ENCODE results near the gene ZNF322.

Gene ZNF322

GRCh38 chr6:26623339-26623859, 36.1 kb downstream of the ZNF322 start:
- H3K36me3 ChIP-seq (ENCODE audit: control insufficient read depth in 2 of 2, insufficient read depth in 2 of 2, low read length in 2 of 2): no peaks in the 10 kb centered on the region
- no peak overlapping the region for H3K27ac ChIP-seq (ENCODE audit: low read depth in 2 of 2, low read length in 2 of 2)
- H3K4me3 ChIP-seq (ENCODE audit: low read length in 2 of 2): no peak overlapping the region
- H3K9ac ChIP-seq (ENCODE audit: low read depth in 1 of 2, low read length in 2 of 2): no peak overlapping the region
- no peaks in the 10 kb centered on the region for H3K9me3 ChIP-seq (ENCODE audit: control insufficient read depth in 2 of 2, low read length in 2 of 2)
- H3K4me1 ChIP-seq (ENCODE audit: control insufficient read depth in 2 of 2, insufficient read depth in 2 of 2, low read length in 2 of 2): no peaks in the 10 kb centered on the region
- peaks cover 0 to 3% of the 10 kb centered on the region in 2 donors for H3K27me3 ChIP-seq (ENCODE audit: control insufficient read depth in 2 of 2, insufficient read depth in 2 of 2, low read length in 2 of 2)

DNA sequence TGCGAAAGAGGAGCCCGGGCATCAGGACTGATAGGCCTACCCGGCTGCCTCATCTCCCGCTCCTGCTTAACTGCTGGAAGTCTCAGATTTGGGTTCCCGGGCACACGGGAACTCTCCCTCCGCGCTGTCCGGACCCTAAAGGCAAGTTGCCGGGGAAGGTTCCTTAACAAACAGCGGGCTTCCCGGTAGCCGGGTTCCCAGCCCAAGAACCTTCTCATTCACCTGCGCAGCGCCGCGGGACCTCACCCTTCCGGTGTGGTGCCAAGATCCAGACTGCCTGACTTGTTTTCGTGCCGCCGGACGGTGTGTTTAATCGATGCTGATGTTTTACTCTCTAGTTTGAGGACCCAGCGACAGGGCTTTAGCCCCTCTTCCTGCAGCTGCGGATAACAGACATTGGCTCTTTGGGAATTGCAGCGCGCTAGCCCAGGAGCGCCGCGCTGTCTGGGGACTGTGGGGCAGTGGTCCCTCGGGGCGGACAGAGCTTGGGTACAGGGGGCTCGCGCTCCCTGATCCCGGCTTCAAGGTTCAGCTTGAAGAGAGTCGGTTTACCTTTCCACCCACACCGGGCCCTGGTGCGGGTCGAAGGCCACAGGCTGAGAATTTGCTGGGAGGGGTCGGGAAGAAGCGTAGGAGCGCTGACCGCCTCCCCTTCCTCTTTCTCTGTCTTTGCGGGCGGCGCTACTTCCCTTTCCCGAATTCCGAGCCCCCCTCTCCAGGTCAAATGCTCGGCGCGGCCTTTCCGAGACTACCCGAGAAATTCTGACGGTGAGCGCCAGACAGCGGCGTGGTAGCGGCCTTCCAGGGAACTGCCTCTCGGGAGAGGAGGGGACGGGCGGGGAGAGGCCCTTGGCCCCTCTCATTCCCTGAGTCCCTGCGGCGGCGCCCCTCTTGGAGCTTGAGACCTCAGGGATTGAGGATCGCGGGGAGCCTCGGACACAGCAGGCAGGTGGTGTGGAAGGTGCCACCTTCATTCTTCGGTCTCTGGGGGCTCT, 45.6 kb downstream of the ZNF322 start:
- no peak overlapping the region for H3K9ac ChIP-seq (ENCODE audit: low read depth in 1 of 2, low read length in 2 of 2)
- H3K4me3 ChIP-seq (ENCODE audit: low read length in 2 of 2): peak overlapping the region; percentile 41 to 48
- H3K9me3 ChIP-seq (ENCODE audit: control insufficient read depth in 2 of 2, low read length in 2 of 2): peaks cover 0 to 3% of the 10 kb centered on the region in 2 donors
- no peak overlapping the region for H3K27ac ChIP-seq (ENCODE audit: low read depth in 2 of 2, low read length in 2 of 2)
- peaks cover 0 to 7% of the 10 kb centered on the region in 2 donors for H3K4me1 ChIP-seq (ENCODE audit: control insufficient read depth in 2 of 2, insufficient read depth in 2 of 2, low read length in 2 of 2)
- peaks cover 30 to 33% of the 10 kb centered on the region in 2 donors for H3K27me3 ChIP-seq (ENCODE audit: control insufficient read depth in 2 of 2, insufficient read depth in 2 of 2, low read length in 2 of 2)
- H3K36me3 ChIP-seq (ENCODE audit: control insufficient read depth in 2 of 2, insufficient read depth in 2 of 2, low read length in 2 of 2): no peaks in the 10 kb centered on the region

DNA sequence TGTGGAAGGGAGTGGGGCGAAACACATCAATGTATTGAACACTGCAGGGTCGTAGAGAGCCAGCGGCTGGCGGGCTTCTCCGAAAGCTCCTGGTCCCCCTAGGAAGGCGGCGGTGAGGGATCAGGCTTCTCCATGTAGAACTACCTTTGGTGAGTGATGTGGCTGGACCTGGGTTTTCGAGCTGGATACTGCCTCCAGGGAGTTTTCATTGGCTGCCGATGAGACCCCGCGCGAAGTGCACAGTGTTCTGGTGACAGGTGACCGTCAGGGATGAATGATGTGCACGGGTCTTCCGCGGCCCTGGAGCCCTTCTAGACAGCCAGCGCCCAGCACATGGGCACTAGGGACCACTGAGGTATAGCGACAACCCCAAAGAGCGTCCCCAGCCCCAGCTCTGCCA, 46.3 kb downstream of the ZNF322 start:
- Histone ChIP-seq H3K36me3 (ENCODE audit: control insufficient read depth in 2 of 2, insufficient read depth in 2 of 2, low read length in 2 of 2) (no peaks in the 10 kb centered on the region), H3K9me3 (ENCODE audit: control insufficient read depth in 2 of 2, low read length in 2 of 2) (peaks cover 0 to 3% of the 10 kb centered on the region in 2 donors), H3K4me3 (ENCODE audit: low read length in 2 of 2) (no peak overlapping the region), H3K27ac (ENCODE audit: low read depth in 2 of 2, low read length in 2 of 2) (no peak overlapping the region), H3K27me3 (ENCODE audit: control insufficient read depth in 2 of 2, insufficient read depth in 2 of 2, low read length in 2 of 2) (peaks cover 30 to 33% of the 10 kb centered on the region in 2 donors), H3K4me1 (ENCODE audit: control insufficient read depth in 2 of 2, insufficient read depth in 2 of 2, low read length in 2 of 2) (peaks cover 0 to 7% of the 10 kb centered on the region in 2 donors), H3K9ac (ENCODE audit: low read depth in 1 of 2, low read length in 2 of 2) (no peak overlapping the region)

DNA sequence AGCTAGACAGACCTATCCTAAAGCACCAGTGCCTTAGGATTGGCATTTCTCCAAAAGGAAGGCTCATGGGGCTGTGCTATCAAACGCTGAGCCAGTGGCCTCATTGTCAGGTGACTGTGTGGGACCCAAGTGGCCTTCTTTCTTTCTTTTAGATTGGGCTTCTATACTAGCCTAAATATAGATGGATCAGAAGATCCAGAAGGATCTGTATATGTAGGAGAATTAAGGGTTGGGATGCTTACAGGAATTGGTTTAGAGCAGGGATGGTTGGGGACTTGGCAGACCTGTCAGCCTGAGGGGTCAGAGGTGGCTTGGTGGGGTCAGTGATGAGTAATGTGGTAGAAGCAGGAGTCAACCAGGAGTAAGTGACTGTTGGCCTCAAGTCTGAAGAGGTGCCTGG, 47.9 kb downstream of the ZNF322 start:
- H3K27me3 ChIP-seq (ENCODE audit: control insufficient read depth in 2 of 2, insufficient read depth in 2 of 2, low read length in 2 of 2): peaks cover 30 to 33% of the 10 kb centered on the region in 2 donors
- H3K36me3 ChIP-seq (ENCODE audit: control insufficient read depth in 2 of 2, insufficient read depth in 2 of 2, low read length in 2 of 2): no peaks in the 10 kb centered on the region
- H3K4me1 ChIP-seq (ENCODE audit: control insufficient read depth in 2 of 2, insufficient read depth in 2 of 2, low read length in 2 of 2): peaks cover 0 to 7% of the 10 kb centered on the region in 2 donors
- H3K4me3 ChIP-seq (ENCODE audit: low read length in 2 of 2): no peak overlapping the region
- no peak overlapping the region for H3K27ac ChIP-seq (ENCODE audit: low read depth in 2 of 2, low read length in 2 of 2)
- H3K9me3 ChIP-seq (ENCODE audit: control insufficient read depth in 2 of 2, low read length in 2 of 2): peaks cover 0 to 3% of the 10 kb centered on the region in 2 donors
- H3K9ac ChIP-seq (ENCODE audit: low read depth in 1 of 2, low read length in 2 of 2): no peak overlapping the region

DNA sequence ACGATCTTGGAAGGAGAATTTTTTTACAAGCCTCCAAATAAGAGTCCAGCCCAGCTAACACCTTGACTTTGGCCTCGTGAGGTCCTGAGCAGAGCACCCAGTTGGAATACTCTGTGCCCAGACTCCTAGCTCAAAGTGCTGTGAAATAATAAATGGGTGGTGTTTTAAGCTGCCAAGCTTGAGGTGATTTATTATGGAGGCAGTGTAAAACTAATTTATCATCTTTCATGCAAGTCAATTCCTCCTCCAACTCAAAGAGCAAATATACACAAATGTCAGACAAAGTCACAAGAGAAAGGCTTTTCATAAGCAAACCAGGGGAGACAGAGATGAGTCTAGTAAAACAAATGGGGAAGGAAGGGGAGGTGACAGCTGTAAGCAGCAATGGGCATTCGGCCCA, 50.1 kb downstream of the ZNF322 start:
- no peak overlapping the region for H3K9ac ChIP-seq (ENCODE audit: low read depth in 1 of 2, low read length in 2 of 2)
- H3K27ac ChIP-seq (ENCODE audit: low read depth in 2 of 2, low read length in 2 of 2): no peak overlapping the region
- peaks cover 23 to 24% of the 10 kb centered on the region in 2 donors for H3K27me3 ChIP-seq (ENCODE audit: control insufficient read depth in 2 of 2, insufficient read depth in 2 of 2, low read length in 2 of 2)
- H3K4me1 ChIP-seq (ENCODE audit: control insufficient read depth in 2 of 2, insufficient read depth in 2 of 2, low read length in 2 of 2): peaks cover 0 to 6% of the 10 kb centered on the region in 2 donors
- no peaks in the 10 kb centered on the region for H3K36me3 ChIP-seq (ENCODE audit: control insufficient read depth in 2 of 2, insufficient read depth in 2 of 2, low read length in 2 of 2)
- H3K4me3 ChIP-seq (ENCODE audit: low read length in 2 of 2): no peak overlapping the region
- no peaks in the 10 kb centered on the region for H3K9me3 ChIP-seq (ENCODE audit: control insufficient read depth in 2 of 2, low read length in 2 of 2)

DNA sequence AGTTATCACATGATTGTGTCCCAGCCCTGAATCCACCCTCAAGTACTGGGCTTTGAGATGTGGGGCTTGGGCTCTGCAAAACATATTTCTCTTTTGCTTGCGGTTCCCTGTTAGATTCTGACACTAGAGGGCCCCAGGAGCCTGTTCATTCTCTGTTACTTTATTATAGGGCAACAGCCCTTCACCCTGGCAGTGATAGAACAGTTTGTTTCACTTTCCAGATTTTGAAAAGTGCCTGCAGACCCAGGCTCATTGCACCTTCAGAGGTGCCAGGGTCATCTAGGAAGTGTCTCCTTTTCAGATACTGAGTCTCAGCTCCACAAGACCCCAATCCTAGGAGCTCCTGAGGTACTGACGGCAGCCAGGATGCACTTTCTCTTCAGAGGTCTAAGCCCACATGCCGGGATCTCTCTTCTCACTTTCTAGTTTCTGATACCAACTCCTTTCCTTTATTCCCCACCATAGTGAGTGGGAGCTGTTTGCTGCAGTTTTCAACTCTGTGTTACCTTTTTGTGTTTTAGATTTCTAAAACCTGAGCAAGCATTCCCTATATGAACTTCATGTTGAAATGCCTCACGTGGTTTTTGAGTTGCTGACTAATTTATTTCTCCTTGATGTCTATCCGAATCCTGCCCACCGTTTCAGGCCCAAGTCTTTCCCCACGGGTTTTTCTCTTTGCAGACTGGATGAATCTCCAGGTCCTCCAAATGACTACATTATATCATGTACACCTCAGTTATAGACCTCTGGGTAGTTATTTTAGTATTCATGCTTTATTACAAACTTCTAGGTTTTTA, 51.9 kb downstream of the ZNF322 start:
- no peaks in the 10 kb centered on the region for H3K9me3 ChIP-seq (ENCODE audit: control insufficient read depth in 2 of 2, low read length in 2 of 2)
- H3K9ac ChIP-seq (ENCODE audit: low read depth in 1 of 2, low read length in 2 of 2): peak overlapping the region in 1 of 2 donors; percentile 47
- H3K4me3 ChIP-seq (ENCODE audit: low read length in 2 of 2): peak overlapping the region; percentile 42 to 68
- no peak overlapping the region for H3K27ac ChIP-seq (ENCODE audit: low read depth in 2 of 2, low read length in 2 of 2)
- H3K4me1 ChIP-seq (ENCODE audit: control insufficient read depth in 2 of 2, insufficient read depth in 2 of 2, low read length in 2 of 2): no peaks in the 10 kb centered on the region
- H3K36me3 ChIP-seq (ENCODE audit: control insufficient read depth in 2 of 2, insufficient read depth in 2 of 2, low read length in 2 of 2): no peaks in the 10 kb centered on the region
- peaks cover 4 to 12% of the 10 kb centered on the region in 2 donors for H3K27me3 ChIP-seq (ENCODE audit: control insufficient read depth in 2 of 2, insufficient read depth in 2 of 2, low read length in 2 of 2)

DNA sequence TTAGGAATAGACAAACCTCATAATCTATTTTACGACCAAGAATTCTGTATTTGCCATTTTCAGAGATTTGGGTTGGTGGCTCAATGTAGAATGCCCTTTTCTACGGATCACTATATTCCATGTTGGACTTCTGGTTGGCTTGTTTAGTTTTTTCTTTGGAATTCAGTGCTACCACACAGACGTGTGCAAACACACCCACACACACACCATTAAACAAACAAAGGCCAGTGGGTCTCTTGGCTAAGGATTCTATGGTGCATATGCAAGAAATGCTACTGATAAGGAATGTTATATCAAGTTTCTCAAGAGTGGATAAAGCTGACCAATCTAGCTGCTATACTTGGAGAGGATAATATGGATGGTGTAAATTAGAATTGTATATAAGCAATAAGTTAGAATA, 54.7 kb downstream of the ZNF322 start:
- Histone ChIP-seq H3K36me3 (ENCODE audit: control insufficient read depth in 2 of 2, insufficient read depth in 2 of 2, low read length in 2 of 2) (peaks cover under 1 to 7% of the 10 kb centered on the region in 2 donors), H3K4me1 (ENCODE audit: control insufficient read depth in 2 of 2, insufficient read depth in 2 of 2, low read length in 2 of 2) (no peaks in the 10 kb centered on the region), H3K27me3 (ENCODE audit: control insufficient read depth in 2 of 2, insufficient read depth in 2 of 2, low read length in 2 of 2) (no peaks in the 10 kb centered on the region), H3K27ac (ENCODE audit: low read depth in 2 of 2, low read length in 2 of 2) (no peak overlapping the region), H3K9ac (ENCODE audit: low read depth in 1 of 2, low read length in 2 of 2) (no peak overlapping the region), H3K9me3 (ENCODE audit: control insufficient read depth in 2 of 2, low read length in 2 of 2) (no peaks in the 10 kb centered on the region), H3K4me3 (ENCODE audit: low read length in 2 of 2) (no peak overlapping the region)

- H3K27me3 ChIP-seq (ENCODE audit: control insufficient read depth in 2 of 2, insufficient read depth in 2 of 2, low read length in 2 of 2): no peaks in the 10 kb centered on the region
- no peak overlapping the region for H3K9ac ChIP-seq (ENCODE audit: low read depth in 1 of 2, low read length in 2 of 2)
- H3K27ac ChIP-seq (ENCODE audit: low read depth in 2 of 2, low read length in 2 of 2): no peak overlapping the region
- no peaks in the 10 kb centered on the region for H3K9me3 ChIP-seq (ENCODE audit: control insufficient read depth in 2 of 2, low read length in 2 of 2)
- H3K4me3 ChIP-seq (ENCODE audit: low read length in 2 of 2): no peak overlapping the region
- peaks cover 9 to 15% of the 10 kb centered on the region in 2 donors for H3K36me3 ChIP-seq (ENCODE audit: control insufficient read depth in 2 of 2, insufficient read depth in 2 of 2, low read length in 2 of 2)
- no peaks in the 10 kb centered on the region for H3K4me1 ChIP-seq (ENCODE audit: control insufficient read depth in 2 of 2, insufficient read depth in 2 of 2, low read length in 2 of 2)
Observed at GRCh38 chr6:26604026-26604425, 55.5 kb downstream of the ZNF322 start.

- Histone ChIP-seq H3K27ac (ENCODE audit: low read depth in 2 of 2, low read length in 2 of 2) (no peak overlapping the region), H3K36me3 (ENCODE audit: control insufficient read depth in 2 of 2, insufficient read depth in 2 of 2, low read length in 2 of 2) (peaks cover 18 to 27% of the 10 kb centered on the region in 2 donors), H3K4me3 (ENCODE audit: low read length in 2 of 2) (no peak overlapping the region), H3K9me3 (ENCODE audit: control insufficient read depth in 2 of 2, low read length in 2 of 2) (no peaks in the 10 kb centered on the region), H3K9ac (ENCODE audit: low read depth in 1 of 2, low read length in 2 of 2) (no peak overlapping the region), H3K27me3 (ENCODE audit: control insufficient read depth in 2 of 2, insufficient read depth in 2 of 2, low read length in 2 of 2) (no peaks in the 10 kb centered on the region), H3K4me1 (ENCODE audit: control insufficient read depth in 2 of 2, insufficient read depth in 2 of 2, low read length in 2 of 2) (peaks cover 8 to 9% of the 10 kb centered on the region in 2 donors)
Observed at GRCh38 chr6:26602262-26602661, 57.3 kb downstream of the ZNF322 start.

All from mucosa of rectum (tissue), 2 donors.